ENCODE measurements around the gene BICRA.
"Not testable (repeated sequence)": the region's sequence is repeated elsewhere in the genome, so short reads cannot be mapped to it uniquely, and the experiment has no call there.

Gene BICRA

GRCh38 chr19:47631681-47632446 is 22.9 kb downstream of the BICRA start:
- no peak for DNase-seq

GRCh38 chr19:47633517-47633916 is 24.6 kb downstream of the BICRA start:
- DNase-seq = no peak

- no peak for DNase-seq
Observed at GRCh38 chr19:47633996-47634395, 25.1 kb downstream of the BICRA start.

- DNase-seq = not testable (repeated sequence)
Observed at GRCh38 chr19:47635152-47635754, 26.3 kb downstream of the BICRA start.

GRCh38 chr19:47637550-47637949 is 28.6 kb downstream of the BICRA start:
- no peak for DNase-seq

- no peak for DNase-seq
Observed at GRCh38 chr19:47641891-47642485, 33.1 kb downstream of the BICRA start.

- no peak for DNase-seq
Observed at GRCh38 chr19:47643281-47643680, 34.3 kb downstream of the BICRA start.

- no peak for DNase-seq
Observed at GRCh38 chr19:47644199-47644598, 35.3 kb downstream of the BICRA start.

- no peak for DNase-seq
Observed at GRCh38 chr19:47644743-47645482, 36.0 kb downstream of the BICRA start.

- no peak for DNase-seq
Observed at GRCh38 chr19:47646924-47647323, 38.0 kb downstream of the BICRA start.

- no peak for DNase-seq
Observed at GRCh38 chr19:47649588-47649987, 40.7 kb downstream of the BICRA start.

- no peak for DNase-seq
Observed at GRCh38 chr19:47650700-47651099, 41.8 kb downstream of the BICRA start.

- no peak for DNase-seq
Observed at GRCh38 chr19:47651132-47651531, 42.2 kb downstream of the BICRA start.

- DNase-seq = no peak
Observed at GRCh38 chr19:47651691-47652090, 42.8 kb downstream of the BICRA start.

GRCh38 chr19:47652285-47652684 is 43.4 kb downstream of the BICRA start:
- no peak for DNase-seq

GRCh38 chr19:47653856-47654255 is 44.9 kb downstream of the BICRA start:
- no peak for DNase-seq

GRCh38 chr19:47657719-47658118 is 48.8 kb downstream of the BICRA start:
- no peak for DNase-seq

- DNase-seq = no peak
Observed at GRCh38 chr19:47658431-47659348, 49.8 kb downstream of the BICRA start.

- no peak for DNase-seq
Observed at GRCh38 chr19:47660435-47660832, 51.5 kb downstream of the BICRA start.

- no peak for DNase-seq
Observed at GRCh38 chr19:47661161-47661560, 52.2 kb downstream of the BICRA start.

GRCh38 chr19:47661611-47662010 is 52.7 kb downstream of the BICRA start:
- DNase-seq = no peak

GRCh38 chr19:47663435-47663910 is 54.5 kb downstream of the BICRA start:
- DNase-seq = no peak

Data from NCI-H774 (cell line).